NB4 (cell line): ENCODE results near the gene KIF3A.

ENCODE experiments used
- DNase-seq: peaks from one replicate; pipeline ENCODE4 v3.0.0; 2010; ENCODE audit warnings: low read depth
- H3K4me3 ChIP-seq: one replicate; pipeline ENCODE4 v1.5.1; 2011; ENCODE audit warnings: mild to moderate bottlenecking, low read depth, low read length, moderate library complexity
- MYC ChIP-seq: IDR thresholded peaks from 2 replicates; pipeline ENCODE4 v1.6.1; 2011; ENCODE audit warnings: low read depth, low read length
- POLR2A ChIP-seq: IDR thresholded peaks from 2 replicates; pipeline ENCODE4 v1.6.1; 2011; ENCODE audit warnings: mild to moderate bottlenecking; ENCODE audit not compliant: insufficient read length; ENCODE audit errors: extremely low read depth
- TF ChIP-seq, protein P1 (sequence below): IDR thresholded peaks from one replicate; pipeline ENCODE4 v1.5.1; 2012; ENCODE audit warnings: low read depth, low read length
- TF ChIP-seq, protein P2 (sequence below): IDR thresholded peaks from 2 replicates; pipeline ENCODE4 v1.6.1; 2011; ENCODE audit warnings: low read depth, low read length

The KIF3A gene

DNA sequence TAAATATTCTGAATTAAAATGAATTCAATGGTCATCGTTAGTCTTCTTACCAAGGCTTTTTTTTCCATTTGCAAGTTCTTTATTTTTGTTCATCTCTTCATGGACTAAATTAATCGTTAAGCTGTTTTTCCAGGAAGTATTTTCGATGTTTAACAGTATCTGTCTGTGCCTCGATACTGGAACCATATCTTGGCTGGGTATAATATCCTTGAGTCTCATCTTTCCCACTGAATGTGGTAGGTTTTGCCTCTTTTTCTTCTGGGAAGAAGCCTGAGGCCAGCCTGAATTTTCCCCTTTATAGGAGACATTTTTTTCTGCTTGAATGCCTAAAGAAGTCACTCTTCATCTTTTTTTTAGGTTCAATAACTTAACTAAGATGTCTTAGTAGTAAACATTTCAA lies 43.7 kb upstream of the KIF3A start:
- TF ChIP-seq MYC (no peak), POLR2A (no peak)
- TF ChIP-seq, protein P1, sequence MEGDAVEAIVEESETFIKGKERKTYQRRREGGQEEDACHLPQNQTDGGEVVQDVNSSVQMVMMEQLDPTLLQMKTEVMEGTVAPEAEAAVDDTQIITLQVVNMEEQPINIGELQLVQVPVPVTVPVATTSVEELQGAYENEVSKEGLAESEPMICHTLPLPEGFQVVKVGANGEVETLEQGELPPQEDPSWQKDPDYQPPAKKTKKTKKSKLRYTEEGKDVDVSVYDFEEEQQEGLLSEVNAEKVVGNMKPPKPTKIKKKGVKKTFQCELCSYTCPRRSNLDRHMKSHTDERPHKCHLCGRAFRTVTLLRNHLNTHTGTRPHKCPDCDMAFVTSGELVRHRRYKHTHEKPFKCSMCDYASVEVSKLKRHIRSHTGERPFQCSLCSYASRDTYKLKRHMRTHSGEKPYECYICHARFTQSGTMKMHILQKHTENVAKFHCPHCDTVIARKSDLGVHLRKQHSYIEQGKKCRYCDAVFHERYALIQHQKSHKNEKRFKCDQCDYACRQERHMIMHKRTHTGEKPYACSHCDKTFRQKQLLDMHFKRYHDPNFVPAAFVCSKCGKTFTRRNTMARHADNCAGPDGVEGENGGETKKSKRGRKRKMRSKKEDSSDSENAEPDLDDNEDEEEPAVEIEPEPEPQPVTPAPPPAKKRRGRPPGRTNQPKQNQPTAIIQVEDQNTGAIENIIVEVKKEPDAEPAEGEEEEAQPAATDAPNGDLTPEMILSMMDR, result no peak
- TF ChIP-seq, protein P2, sequence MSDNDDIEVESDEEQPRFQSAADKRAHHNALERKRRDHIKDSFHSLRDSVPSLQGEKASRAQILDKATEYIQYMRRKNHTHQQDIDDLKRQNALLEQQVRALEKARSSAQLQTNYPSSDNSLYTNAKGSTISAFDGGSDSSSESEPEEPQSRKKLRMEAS, result no peak
- DNase-seq, result no peak

DNA sequence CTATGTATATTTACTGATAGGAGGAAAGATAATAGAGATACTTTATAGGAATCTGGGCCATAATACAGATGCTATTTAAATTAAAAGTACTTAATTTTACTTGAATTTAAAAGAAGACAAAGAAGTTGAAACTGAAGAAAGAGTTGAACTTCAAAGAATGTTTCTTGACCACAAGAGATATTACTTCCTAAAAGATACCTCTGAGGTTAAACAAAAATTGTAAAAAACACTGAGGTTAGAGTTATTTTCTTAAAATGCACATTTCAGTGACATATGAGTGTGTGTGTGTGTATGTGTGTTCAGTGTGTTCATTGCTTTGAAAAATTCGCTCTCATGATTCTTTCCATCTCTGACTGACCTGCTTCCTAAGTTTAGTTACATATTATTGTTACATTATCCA lies 43.2 kb upstream of the KIF3A start:
- TF ChIP-seq, protein P2, result no peak
- DNase-seq, result no peak
- no peak overlapping the region for H3K4me3 ChIP-seq

More for the DNA sequence above, 43.7 kb upstream of the KIF3A start:
- H3K4me3 ChIP-seq, result no peak overlapping the region

DNA sequence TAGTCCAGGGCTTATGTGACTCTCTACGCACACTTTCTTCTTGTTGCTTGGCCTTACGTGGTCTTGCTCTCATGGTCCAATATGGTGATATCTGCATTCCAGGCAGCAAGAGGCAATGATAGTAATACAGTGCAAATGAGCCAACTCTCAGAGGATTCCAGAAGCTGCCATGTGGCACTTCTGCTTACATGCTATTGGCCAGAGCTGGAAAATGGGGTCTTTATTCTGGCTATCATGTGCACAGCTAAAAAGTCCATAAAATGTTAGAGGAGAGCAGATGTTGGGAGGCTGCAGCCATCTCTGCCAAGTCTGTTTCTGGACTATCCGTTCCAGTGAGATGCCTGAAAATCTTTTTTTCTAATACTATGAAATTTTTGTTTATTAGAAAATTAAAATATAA lies 42.6 kb upstream of the KIF3A start:
- no peak overlapping the region for H3K4me3 ChIP-seq
- no peak for DNase-seq
- no peak for TF ChIP-seq POLR2A
- TF ChIP-seq, protein P2, result no peak
- TF ChIP-seq, protein P1, result no peak
- TF ChIP-seq MYC, result no peak

DNA sequence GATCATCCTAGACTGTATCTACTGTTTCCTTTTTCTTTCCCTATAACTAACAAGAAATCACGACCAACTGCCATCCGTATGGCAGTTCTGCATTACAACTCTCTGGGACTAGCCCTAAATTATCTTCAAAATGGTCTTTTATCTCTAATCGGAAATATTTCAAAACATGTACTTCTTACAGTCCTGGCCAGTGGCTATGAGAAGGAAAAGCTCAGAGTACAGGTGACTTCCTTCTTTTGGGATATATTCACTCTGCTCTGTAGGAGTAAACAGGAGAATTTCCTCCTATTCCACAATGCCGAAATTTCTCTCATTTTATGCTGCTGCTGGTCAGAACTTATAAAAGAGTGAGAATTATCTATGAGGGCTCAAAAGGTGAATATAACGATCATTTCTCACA lies 41.5 kb upstream of the KIF3A start:
- no peak for DNase-seq
- H3K4me3 ChIP-seq, result no peak overlapping the region
- TF ChIP-seq, protein P2, result no peak
- TF ChIP-seq, protein P1, result no peak
- no peak for TF ChIP-seq POLR2A
- no peak for TF ChIP-seq MYC

DNA sequence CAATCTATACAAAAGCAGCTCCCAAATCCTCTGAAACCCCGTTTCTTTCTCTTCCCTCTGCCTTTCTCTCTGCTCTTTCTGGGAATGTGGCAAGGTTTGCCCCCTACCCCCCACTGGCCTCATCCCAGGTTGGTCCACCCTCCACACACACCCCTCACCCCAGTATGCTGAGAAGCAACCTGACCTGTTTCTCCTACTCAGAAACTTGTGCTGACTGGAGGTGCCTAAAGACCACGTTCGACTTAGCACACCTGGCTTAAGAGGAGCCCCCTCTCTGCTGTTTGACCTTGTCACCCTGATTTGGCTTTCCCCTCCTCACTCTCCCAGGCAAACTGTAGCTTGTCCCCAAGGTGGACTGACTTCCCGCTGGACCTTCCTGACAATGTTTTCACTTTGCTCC lies 40.8 kb upstream of the KIF3A start:
- DNase-seq, result no peak
- TF ChIP-seq, protein P1, result no peak
- TF ChIP-seq, protein P2, result no peak
- TF ChIP-seq POLR2A (no peak), MYC (no peak)
- H3K4me3 ChIP-seq, result no peak overlapping the region

DNA sequence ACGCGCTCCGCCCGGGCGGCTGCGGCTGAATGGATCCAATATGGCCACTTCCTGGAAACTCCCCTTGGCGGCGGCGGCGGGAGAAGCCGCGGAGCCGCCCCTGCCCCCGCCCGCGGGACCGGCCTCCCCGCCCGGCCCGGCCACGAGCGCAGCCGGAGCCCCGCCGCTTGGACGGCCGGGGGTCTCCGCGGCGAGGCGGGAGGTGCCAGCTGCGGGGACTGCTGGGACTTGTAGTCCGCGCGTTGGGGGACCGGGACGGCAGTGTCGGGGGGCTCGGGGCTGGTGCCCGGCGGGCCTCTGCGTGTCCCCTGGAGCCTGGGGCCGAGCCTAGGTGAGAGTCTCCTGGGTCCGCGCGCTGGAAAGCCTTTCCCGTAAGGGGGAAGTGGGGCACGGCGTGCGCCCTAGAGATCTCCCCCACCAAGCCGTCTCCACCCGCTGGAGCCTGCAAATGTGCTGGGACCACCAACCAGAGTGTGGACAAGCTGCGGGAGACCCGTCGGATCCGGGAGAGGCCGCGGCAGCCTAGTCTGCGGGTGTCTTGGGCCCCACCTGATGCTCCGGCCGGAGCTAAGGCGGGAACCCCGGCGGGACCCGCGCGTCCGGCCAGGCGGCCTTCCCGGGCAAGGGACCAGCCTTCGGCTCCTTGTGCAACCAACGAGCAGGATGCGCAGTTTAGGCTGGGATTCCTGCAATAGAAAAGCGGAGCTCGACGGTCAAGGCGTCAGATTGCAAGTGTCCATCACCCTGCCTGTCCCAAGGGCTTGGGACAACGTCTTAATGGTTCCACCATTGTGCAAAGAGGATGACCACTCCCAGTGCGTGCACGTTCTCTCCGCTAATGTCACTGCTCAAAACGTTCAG lies 40.1 kb upstream of the KIF3A start, which contains the start of gene SEPTIN8:
SEPTIN8 (minus strand) TSS at position 31 of the 861 bp plus-strand sequence. CDS start 102 bp downstream, outside the sequence.
- TF ChIP-seq POLR2A (peak; percentile 33), MYC (no peak)
- TF ChIP-seq, protein P1, result no peak
- peak within 1 kb of the TSS; percentile 44 for H3K4me3 ChIP-seq
- peak; percentile 55 for DNase-seq
